ENCODE results near the gene RNF41.
A peak's percentile ranks its signal among the peaks of the same experiment; 100 is the strongest.
"Not testable (repeated sequence)": the region's sequence is repeated elsewhere in the genome, so short reads cannot be mapped to it uniquely, and the experiment has no call there.

Gene RNF41

DNA sequence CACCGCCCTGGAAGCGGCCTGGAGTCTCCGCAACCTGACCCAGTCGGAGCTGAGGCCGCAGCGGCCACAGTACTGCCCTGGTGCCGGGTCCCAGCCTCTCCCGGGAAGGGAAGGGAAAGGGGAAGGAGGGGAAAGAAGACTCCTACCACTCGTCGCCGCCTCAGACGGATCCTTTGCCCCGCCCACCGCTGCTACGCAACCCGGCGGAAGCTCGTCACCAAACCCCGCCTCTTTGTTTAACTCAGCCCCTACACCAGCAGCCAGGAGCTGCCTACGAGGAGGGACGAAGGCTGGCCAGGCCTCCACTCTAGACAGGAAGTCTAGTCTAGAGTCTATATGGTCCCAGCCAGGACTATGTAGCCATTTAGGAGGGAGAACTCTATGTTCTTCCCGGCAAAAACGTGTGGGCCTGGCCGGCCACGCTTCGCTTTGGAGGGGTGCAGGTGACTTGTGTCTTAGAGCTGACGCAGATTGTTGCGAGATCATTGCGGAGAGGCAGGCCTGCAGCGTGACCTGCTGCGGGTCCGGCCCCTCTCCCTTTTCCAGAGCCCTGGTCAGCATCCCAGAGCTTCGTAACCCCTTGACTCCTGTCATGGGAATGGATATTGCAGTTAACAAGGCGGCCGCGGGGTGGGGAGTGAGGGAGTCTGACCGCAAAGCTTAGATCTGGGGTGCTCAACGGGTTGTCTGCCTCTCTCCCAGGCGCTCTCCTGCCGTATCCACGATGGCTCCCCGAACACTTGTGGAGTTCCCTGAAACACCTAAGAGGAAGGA, at the start of gene RNF41:
TSS of gene RNF41 (minus strand) at position 166 of the 774 bp plus-strand sequence. CDS start 7,875 bp downstream, outside the sequence.
- DNase-seq (ENCODE audit: extremely low read depth, low read depth) = peak; percentile 95
- no peak for TF ChIP-seq CTCF (IDR thresholded peaks at IDR 0.05; ENCODE audit: low read depth, low read length)

- TF ChIP-seq CTCF (IDR thresholded peaks at IDR 0.05; ENCODE audit: low read depth, low read length) = peak; percentile 53
- no peak for DNase-seq (ENCODE audit: extremely low read depth, low read depth)
Observed at GRCh38 chr12:56271031-56271430, 49.3 kb upstream of the RNF41 start.

- no peak for TF ChIP-seq CTCF (IDR thresholded peaks at IDR 0.05; ENCODE audit: low read depth, low read length)
- DNase-seq (ENCODE audit: extremely low read depth, low read depth) = no peak
Observed at GRCh38 chr12:56267443-56268071, 45.8 kb upstream of the RNF41 start.

- peak; percentile 74 for TF ChIP-seq CTCF (IDR thresholded peaks at IDR 0.05; ENCODE audit: low read depth, low read length)
- peak; percentile 54 for DNase-seq (ENCODE audit: extremely low read depth, low read depth)
Observed at GRCh38 chr12:56266693-56267442, 45.1 kb upstream of the RNF41 start, which contains the start of gene COQ10A. COQ10A (plus strand) TSS chr12:56266942; CDS start chr12:56267119, 177 bp downstream.

GRCh38 chr12:56266068-56266692, 44.5 kb upstream of the RNF41 start:
- DNase-seq (ENCODE audit: extremely low read depth, low read depth) = not testable (repeated sequence)

DNA sequence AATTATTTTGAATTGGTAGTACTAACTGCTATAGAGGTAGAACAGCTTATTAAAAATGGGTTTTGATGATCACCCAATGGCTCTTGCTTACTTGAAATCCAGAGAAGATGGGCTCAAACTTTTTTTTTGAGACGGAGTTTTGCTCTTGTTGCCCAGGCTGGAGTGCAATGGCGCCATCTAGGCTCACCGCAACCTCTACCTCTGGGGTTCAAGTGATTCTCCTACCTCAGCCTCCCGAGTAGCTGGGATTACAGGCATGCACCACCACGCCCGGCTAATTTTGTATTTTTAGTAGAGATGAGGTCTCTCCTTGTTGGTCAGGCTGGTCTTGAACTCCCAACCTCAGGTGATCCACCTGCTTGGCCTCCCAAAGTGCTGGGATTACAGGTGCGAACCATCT, 41.2 kb upstream of the RNF41 start:
- not testable (repeated sequence) for DNase-seq (ENCODE audit: extremely low read depth, low read depth)

DNA sequence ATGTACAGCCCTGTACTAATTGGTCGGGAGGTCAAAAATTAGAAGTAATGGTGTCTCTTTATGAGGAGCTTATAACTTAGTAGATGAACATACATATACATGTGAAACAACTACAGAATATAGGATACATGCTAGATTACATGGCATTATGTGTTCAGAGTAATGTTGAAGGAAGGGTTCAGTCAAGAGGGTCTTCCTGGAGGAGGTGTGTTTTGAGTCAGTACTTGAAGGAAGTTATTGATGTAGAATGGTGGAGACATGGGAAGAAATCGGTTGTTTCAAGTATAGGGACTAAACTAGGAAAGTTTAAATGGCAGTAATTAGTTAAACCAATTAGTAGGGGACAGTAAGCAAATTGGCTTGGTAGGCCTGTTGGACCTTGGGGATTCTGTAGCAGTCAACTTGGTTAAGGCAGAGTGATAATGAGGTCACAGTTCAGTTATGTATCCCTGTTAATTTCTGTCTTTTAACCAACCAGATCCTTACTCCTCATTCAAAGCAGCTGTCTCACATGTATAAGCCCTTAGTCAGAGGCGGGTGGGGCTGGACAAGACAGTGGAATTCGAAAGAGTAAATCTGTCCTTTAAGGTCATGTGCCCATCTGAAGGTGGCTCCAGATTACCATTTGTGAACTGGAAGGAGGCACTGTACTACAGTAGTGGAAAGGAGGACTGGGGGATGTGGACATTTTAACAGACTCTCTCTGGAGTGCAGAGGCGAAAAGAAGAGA, 39.9 kb upstream of the RNF41 start:
- DNase-seq (ENCODE audit: extremely low read depth, low read depth) = no peak
- TF ChIP-seq CTCF (IDR thresholded peaks at IDR 0.05; ENCODE audit: low read depth, low read length) = no peak

Data from AG09319 (cell line).